Activated T-cell treated with anti-CD3 and anti-CD28 coated beads, Interleukin-2, amount 50 U/mL, for 1 hour (primary cell): ENCODE measurements around the gene DPP4.
"Not testable (repeated sequence)": the region's sequence is repeated elsewhere in the genome, so short reads cannot be mapped to it uniquely, and the experiment has no call there.

Experiments
- DNase-seq: peaks from one replicate; pipeline ENCODE4 v3.0.0-alpha.2; 2020

Gene DPP4

DNA sequence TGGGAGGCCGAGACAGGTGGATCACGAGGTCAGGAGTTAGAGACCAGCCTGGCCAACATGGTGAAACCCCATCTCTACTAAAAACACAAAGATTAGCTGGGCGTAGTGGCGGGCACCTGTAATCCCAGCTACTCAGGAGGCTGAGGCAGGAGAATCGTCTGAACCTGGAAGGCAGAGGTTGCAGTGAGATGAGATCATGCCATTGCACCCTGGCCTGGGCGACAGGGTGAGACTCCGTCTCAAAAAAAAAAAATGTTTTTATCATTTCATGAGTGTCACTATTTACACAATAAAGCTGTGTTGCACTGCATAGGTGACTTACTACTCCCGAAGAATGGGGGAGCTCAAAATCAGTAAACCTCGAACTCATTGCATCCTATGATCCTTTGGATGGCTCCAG is 120.6 kb downstream of the DPP4 start:
- DNase-seq: not testable (repeated sequence)

DNA sequence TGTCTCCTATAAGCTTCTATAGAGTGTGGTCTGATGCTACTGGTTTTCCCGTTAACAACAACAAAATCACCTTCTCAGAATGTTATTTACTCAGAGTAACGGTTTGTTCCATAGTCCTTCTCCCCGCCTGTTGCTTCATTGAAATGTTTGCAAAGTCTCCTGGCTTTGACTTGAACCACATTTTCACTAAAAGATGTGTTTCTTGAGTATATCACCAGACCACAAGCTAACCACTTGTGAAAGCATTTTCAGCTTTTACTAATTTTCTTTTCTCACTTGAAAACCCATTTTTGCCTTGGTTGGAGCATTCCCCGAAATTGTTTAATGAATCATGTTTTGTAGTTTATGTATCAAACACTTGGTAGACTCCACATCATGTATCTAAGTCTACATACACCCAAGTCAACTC is 121.2 kb downstream of the DPP4 start:
- DNase-seq: no peak

DNA sequence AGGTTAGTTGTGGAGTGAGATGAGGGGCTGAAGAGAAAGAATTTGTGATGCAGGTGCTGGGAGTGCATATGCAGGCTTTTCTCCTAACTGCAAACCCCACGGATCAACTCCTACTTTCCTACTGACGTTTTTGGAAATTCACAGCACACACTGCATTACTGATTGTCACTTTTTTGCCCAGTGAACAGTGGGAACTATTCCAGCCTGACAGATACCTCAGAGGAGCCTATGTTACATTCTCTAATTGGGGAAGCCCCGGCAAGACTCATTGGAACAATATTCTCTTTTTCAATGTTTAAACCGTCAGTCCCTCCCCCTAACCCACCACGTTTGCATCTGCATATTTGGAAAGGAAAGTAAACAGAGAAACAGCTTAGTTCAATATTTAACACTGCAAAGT is 126.2 kb downstream of the DPP4 start:
- no peak for DNase-seq

DNA sequence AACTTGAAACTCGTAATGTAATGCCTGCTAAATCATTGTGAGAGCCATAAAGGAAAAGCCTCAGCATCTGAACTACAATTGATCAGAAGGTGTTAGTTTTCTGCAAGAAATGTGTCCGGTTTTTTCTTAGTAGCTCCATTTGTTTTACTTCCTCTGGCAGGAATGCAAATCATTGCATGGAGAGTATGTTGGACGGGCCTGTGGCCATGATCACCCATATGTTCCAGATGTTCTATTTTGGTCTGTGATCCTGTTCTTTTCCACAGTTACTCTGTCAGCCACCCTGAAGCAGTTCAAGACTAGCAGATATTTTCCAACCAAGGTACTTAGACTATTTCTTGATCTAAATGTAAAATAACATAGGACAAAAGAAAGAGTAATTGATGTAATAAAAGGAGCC is 126.6 kb downstream of the DPP4 start:
- DNase-seq: no peak

DNA sequence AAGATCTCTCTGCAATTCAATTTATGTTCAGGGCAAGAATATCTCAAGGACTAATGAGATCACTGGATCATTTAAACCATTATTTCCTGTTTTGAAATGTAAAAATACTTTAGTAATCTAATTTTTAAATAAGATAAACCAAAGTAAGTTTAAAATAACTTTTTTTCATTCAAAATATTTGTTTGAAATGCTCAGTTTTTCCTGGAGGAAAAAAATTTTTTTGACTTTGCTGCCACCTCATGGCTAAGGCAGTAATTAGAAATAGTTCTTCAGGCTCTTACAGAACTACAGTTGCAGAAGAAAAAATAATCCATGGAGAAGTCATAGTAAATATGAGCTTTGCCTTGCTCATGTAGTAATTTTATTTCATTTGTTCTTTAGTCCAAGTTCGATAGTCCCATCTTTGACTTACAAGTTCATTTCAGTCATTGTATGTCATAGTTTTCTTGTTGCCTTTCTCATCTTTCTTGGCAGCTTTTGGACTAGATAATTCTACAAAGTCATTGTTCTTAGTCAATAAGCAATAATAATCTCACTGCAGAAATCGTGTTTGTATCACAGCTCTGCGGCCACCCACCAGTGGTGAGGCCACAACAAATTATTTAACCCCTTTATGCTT is 127.4 kb downstream of the DPP4 start:
- DNase-seq: no peak

DNA sequence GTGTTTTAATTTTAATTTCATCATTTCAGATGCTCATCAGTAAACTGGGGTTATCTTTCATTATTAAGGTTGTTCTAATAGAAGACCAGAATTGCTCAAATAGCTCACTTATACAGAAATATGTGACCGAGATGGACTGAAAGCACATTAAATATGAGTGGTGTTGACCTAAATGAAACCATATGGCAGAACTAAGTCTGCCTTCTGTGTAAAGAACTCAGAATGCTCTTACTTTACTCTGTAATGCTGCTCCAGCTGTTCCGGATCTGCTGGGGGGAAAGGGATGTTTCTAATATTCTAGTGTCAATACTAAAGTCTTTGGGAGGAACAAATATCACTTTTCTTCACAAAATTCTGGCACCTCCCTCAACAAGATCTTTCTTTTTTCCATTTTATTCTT is 131.0 kb downstream of the DPP4 start:
- DNase-seq: no peak
